Endometrium (tissue), 2 donors: ENCODE measurements around the gene TGFB2.

Experiments
- FAIRE-seq: peaks from 2 replicates; lab custom pipeline; 2012; peaks lifted over from hg19 to GRCh38; lab: Jason Lieb, UNC
- donor health status: control.
- donor health status: control.

TGFB2 gene

GRCh38 chr1:218488986-218489385 lies 143.8 kb downstream of the TGFB2 start:
- no peak for FAIRE-seq

DNA sequence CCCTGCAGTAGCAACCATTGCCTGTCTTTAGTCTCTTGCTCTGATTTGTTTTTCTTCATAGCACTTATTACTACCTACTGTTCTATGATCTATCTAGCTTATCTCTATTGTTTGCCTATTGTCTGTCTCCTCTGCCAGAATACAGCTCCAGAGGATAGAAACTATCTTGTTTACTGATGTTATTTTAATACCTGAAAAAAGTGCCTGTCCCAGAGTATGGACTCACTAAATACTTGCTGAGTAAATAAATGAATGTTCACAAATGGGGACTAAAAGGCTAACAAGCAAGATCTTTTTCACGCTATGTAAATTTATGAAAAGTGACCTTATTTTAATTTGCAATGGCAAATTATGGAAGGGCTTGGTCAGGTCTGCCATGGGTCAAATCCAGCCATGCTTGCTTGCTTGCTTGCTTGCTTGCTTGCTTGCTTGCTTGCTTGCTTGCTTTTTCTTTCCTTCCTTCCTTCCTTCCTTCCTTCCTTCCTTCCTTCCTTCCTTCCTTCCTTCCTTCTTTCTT lies 145.3 kb downstream of the TGFB2 start:
- FAIRE-seq, result no peak

DNA sequence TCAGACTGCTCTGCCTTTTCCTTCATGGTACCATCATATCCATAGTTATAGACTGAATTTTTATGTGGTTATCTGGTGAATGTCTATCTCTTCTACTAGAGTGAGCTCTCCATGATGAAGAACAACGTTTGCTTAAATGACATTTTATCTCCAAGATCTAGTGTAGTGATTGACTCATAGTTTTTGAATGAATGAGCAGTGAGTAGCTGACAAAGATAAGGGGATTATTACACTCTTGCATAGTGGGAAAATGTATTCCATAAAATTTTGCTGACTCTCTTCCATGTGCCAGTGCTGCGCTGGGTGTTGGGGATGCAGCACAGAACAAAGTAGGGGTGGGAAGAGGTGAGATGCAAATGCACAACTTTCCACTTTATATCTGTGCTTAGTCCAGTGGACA lies 147.7 kb downstream of the TGFB2 start:
- no peak for FAIRE-seq

GRCh38 chr1:218493986-218494385 lies 148.8 kb downstream of the TGFB2 start:
- no peak for FAIRE-seq
